HG03196 (cell line): ENCODE results near the gene ADSS2.
"Not testable (repeated sequence)": the region's sequence is repeated elsewhere in the genome, so short reads cannot be mapped to it uniquely, and the experiment has no call there.

Experiments
- ATAC-seq: cut with Tn5 transposase; IDR thresholded peaks from one replicate; pipeline ENCODE4 v1.9.1; 2021; ENCODE audit not compliant: unreplicated experiment

Gene ADSS2

DNA sequence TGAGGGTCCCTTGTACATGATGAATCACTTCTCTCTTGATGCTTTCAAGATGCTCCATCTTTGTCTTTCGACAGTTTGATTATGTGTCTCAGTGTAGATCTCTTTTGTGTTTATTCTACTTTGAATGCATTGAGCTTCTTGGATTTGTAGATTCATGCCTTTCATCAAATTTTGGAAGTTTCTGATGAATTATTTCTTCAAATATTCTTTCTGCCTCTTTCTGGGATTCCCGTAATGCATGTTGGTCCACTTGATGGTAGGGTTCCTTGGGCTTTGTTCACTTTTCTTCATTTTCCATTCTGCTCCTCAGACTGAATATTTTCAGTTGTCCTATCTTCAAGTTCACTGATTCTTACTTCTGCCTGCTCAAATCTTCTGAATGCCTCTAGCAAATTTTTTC is 50.7 kb downstream of the ADSS2 start:
- ATAC-seq = no peak

DNA sequence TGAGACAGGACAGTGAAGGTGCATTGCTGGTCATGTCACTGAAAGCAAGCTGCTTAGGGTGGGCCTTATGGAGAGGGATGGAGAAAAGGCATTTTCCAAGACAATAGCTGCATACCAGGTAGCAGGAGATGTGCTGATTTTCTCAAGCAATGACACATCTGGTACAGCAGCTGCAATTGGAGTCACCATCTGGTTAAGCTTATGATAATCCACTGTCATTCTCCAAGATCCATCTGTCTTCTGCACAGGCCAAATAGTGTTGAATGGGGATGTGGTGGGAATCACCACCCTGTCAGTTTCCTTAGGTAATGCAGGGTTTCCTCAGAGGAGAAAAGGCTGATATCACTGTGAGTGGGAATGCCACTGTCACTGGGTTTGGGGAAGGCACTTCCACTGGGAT is 54.6 kb downstream of the ADSS2 start:
- no peak for ATAC-seq

DNA sequence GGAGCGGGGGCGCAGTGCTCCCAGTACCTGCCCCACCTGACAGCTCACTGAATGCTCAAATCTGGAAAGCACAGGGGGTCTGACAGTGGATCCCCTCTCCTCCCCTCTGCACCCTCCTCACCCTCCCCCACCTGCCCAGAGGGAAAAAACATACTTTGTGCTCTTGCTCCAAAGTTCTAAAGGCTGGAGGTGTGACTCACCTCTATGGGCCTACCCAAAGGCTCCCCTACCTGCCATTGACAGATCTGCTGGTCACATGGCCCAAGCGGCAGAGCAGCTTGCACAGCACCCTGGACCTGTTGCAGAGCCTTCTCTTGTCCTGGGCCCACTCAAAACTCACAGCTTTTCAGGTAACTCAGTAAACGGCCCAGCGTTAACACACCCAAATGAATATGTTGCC is 55.7 kb downstream of the ADSS2 start:
- no peak for ATAC-seq

DNA sequence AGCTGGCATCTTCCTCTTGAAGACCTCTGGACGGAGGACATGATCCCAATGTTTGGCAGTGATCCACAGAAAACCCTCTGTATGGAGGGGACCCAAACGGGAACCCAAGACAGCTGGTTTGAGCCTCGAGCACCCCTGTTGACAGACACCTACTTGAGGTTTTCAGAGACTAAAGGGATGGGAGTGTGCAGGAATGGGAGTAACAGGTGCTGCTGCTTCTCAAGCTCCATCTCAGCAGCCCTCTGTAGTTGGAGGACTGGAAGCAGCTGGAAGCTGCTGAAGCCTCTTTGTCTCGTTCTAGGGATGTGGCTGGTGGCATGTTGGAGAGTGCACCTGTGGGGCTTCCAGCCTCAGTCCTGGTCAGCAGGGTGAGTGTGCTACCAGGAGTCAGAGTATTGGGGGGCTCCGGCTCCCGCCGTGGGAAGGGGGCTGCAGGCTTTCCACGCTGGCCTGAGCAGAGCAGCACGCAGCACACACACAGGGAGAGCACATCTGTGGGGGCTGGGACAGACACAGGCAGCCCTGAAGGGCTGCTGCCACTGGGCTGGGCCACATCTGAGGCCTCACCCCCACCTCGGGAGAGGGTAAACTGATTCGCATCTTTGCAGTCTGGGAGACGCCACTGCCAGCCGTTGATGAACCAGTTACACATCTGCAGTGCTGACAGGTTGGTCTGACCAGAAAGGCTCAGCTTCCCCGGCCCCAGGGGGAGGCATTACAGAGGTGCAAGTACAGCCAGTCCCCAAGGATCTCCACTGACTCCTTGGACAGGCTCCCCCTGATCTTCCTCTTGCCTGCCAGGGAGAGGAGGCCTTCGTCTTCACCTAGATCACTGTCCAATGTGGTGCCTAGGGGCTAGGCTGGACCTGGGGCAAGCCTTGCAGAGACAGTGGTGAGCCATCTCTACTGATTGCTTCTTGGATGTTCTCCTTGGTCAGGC is 56.6 kb downstream of the ADSS2 start:
- no peak for ATAC-seq

GRCh38 chr1:244394346-244394745 is 57.4 kb downstream of the ADSS2 start:
- no peak for ATAC-seq

DNA sequence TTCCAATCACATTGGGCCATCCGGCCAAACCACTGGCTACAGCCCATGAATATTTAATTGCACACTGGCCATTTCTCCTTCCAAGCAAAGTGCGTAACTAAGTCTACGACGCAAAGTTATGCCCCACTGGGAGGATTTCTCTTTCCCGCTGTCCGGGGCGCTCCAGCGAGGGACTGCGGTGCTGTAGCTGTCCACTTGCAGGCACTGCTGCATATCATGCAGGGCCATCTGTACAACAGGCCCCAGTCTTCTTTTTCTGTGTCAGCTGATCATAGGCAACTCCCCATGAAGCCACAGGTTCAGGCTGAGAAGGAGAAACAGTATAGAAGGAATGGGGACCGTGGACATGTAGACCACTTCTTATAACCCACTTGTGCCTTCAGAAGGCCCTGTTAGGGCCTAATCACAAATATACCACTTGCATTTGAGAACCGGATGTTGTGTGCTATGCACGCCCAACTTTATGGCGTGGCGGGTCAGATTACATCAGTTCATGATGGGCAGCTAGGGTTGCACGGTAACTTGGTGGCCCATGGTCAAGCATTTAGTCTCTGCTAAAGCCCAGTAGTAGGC is 58.0 kb downstream of the ADSS2 start:
- no peak for ATAC-seq

GRCh38 chr1:244391761-244392160 is 59.9 kb downstream of the ADSS2 start:
- no peak for ATAC-seq

- no peak for ATAC-seq
Measured at GRCh38 chr1:244388961-244389360, 62.7 kb downstream of the ADSS2 start.

- ATAC-seq = no peak
Measured at GRCh38 chr1:244387415-244387814, 64.3 kb downstream of the ADSS2 start.

GRCh38 chr1:244386595-244386994 is 65.1 kb downstream of the ADSS2 start:
- no peak for ATAC-seq

GRCh38 chr1:244384066-244384465 is 67.6 kb downstream of the ADSS2 start:
- no peak for ATAC-seq

DNA sequence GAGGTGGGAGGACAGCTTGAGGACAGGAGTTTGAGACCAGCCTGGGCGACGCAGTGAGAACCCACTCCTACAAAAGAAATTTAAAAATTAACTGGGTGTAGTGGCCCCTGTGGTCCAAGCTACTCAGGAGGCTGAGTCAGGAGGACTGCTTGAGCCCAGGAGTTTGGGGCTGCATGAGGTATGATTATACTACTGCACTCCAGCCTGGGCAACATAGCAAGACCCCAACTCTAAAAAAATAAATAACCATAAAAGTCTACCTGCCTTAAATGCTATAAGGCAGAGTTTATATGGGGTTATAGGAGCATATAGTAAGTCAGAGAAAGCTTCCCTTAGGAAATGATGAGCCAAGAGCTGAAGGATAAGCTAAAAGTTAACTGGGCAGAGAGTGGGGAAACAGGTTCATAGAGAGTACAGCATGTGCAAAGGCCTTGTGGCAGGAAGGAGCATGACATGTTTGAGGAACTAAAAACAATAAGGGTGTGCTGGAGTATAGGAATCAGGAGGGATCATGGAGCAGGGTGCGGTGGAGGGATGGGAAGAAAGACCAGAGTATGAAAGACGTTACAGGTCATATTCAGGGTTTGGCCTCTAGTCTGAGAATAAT is 68.3 kb downstream of the ADSS2 start:
- no peak for ATAC-seq

GRCh38 chr1:244381878-244382565 is 69.7 kb downstream of the ADSS2 start:
- no peak for ATAC-seq

GRCh38 chr1:244376126-244376525 is 75.6 kb downstream of the ADSS2 start:
- ATAC-seq = no peak

GRCh38 chr1:244375051-244375450 is 76.7 kb downstream of the ADSS2 start:
- no peak for ATAC-seq

GRCh38 chr1:244374484-244374883 is 77.2 kb downstream of the ADSS2 start:
- ATAC-seq = not testable (repeated sequence)

DNA sequence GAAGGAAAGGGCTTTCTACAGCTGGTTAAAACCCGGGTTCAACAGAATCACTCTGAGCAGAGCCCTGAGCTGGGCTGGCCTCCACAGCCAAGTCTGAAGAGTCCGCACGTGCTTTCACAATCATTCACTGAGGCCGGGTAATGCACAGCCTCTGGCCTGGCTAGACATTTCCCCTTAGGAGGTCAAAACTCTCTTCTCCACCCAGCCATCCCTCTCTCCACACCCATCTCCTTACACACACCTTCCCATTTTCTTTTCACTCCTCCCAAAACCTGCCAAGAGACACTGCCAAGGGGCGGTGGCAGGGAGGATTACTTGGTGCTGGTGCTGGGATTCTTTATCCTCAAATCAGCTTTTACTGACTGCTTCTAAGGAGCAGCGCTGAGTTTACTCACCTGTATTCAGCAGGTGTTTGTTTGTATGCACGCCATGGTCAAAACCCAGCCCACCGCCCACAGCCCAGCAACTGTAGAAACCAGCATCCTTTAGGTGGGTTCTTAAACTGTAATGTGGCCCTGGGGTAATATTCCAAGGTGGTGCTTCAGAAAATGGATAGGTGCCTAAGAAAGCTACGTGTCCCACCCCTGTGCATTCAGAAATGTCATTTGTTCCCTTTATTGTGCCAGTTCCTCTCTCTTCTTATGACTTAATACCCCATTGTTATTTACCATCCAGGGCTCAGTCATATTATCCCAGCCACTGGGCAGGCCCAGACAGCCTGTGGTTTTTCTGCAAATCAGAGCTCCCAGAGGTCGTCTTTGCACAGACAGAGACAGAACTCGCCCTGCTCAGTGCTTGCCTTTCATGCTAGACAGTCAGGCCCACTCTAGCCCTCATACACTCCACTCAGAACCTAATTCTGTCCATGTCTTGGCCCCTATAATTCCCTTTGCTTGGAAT is 80.2 kb downstream of the ADSS2 start:
- peak; percentile 69 for ATAC-seq

DNA sequence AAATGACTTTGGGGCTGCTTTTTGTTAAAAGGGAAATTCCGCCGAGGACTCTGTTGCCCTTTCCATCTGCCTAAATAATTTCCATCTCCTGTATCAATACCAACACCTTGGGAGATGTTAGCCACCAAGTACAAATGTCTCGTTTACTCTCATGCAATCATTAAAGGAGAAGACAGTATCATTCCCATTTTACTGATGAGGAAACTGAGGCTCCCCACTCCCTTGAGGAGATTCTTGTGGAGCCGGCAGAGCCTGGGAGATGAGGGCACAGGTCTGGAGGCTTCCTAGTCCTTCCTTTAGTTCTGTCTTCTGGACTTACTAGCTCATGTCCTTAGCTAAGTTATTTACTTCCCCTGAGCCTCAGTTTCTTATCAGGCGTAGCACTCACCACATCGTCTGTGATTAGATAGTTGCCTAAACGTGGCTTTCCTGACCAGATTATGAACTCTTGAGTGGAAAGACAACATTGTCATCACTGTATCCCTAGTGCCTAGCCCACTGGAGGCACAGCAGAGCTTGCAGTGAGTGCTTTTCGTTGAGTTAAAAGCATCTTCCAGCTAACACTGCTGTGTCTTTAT is 81.6 kb downstream of the ADSS2 start:
- ATAC-seq = no peak

- no peak for ATAC-seq
Measured at GRCh38 chr1:244369256-244370057, 82.3 kb downstream of the ADSS2 start.
